Heart left ventricle (tissue), 13 donors: ENCODE measurements around the gene AKNA.

ENCODE experiments used
- CTCF ChIP-seq, 12 donors: fragments of 200-600 bp; sonication (generic) in 4 of 12; IDR thresholded peaks; one replicate each; pipeline versions ENCODE4 v1.5.0 to v1.8.0; 2018 to 2022; ENCODE audit warnings: antibody characterized with exemption in 12 of 12, mild to moderate bottlenecking in 5 of 12
- POLR2A ChIP-seq, 2 donors: fragments of 450-650 bp; IDR thresholded peaks; one replicate each; pipeline ENCODE4 v1.6.1; 2017; ENCODE audit warnings: antibody characterized with exemption in 2 of 2, mild to moderate bottlenecking in 2 of 2, moderate library complexity in 2 of 2
- donor health status: ischemic (EF 13 %, LVEDD 7.1; RV severe dilation, severe dysfunction).
- donor health status: DM: no; HTN: yes; CAD: no.
- donor health status: DM: no; HTN: no; CAD: no.
- donor health status: ischemic (EF 25% LVEDD 6.9; RV normal size, moderate dysfunction).
- donor health status: ischemic (EF 25% LVEDD 5.7; RV mildly dilated, moderate dysfunction).
- donor health status: ischemic (EF 35%, LVEDD 5.7; RV mildly dilated, moderate dysfunction).
- donor health status: nonischemic (EF 11% LVEDD 7.7; RV severe dilation, severe dysfunction).
- donor health status: DM: yes; HTN: yes; CAD: no.
- donor health status: PGD.
- donor health status: ischemic (EF 29% LVEDD 5.4; RV normal size, mild dysfunction).
- donor health status: nonischemic (EF 23%, LVEDD 6.1; RV moderate dilation, normal function).

DNA sequence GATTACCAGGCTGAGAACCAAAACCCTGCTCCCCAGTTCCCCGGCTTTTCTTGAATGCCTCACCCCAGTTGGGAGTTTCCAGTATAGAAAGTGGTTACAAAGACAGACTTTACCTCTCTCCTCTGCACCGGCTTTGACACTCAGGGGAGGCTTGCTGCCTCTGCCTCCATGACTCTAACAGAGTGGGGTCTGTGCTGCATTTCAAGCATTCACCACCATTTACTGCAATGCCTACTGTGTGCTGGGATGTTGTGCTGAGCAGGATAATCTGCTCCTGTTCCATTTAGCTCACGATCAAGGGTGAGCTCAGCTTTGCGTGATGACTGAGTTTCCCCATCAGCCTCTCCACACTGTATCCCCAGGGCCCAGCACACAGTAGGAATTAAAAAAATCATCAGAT, 39.9 kb upstream of the AKNA start:
- TF ChIP-seq CTCF (IDR thresholded peaks at IDR 0.05) (no peak), POLR2A (IDR thresholded peaks at IDR 0.05) (no peak)
